Measurements from ENCODE around the gene PTPRG.
"Not testable (repeated sequence)": the region's sequence is repeated elsewhere in the genome, so short reads cannot be mapped to it uniquely, and the experiment has no call there.

The PTPRG gene

GRCh38 chr3:61687663-61688306, 126.4 kb downstream of the PTPRG start:
- TF ChIP-seq, protein P1, sequence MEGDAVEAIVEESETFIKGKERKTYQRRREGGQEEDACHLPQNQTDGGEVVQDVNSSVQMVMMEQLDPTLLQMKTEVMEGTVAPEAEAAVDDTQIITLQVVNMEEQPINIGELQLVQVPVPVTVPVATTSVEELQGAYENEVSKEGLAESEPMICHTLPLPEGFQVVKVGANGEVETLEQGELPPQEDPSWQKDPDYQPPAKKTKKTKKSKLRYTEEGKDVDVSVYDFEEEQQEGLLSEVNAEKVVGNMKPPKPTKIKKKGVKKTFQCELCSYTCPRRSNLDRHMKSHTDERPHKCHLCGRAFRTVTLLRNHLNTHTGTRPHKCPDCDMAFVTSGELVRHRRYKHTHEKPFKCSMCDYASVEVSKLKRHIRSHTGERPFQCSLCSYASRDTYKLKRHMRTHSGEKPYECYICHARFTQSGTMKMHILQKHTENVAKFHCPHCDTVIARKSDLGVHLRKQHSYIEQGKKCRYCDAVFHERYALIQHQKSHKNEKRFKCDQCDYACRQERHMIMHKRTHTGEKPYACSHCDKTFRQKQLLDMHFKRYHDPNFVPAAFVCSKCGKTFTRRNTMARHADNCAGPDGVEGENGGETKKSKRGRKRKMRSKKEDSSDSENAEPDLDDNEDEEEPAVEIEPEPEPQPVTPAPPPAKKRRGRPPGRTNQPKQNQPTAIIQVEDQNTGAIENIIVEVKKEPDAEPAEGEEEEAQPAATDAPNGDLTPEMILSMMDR (IDR thresholded peaks at IDR 0.05; ENCODE audit: insufficient read depth, low read depth, low read length, missing control alignments), result no peak
- no peak overlapping the region for H3K4me3 ChIP-seq (ENCODE audit: low read length)
- DNase-seq (ENCODE audit: low read depth), result no peak

GRCh38 chr3:61688307-61688984, 127.1 kb downstream of the PTPRG start:
- H3K4me3 ChIP-seq (ENCODE audit: low read length), result no peak overlapping the region
- TF ChIP-seq, protein P1 (IDR thresholded peaks at IDR 0.05; ENCODE audit: insufficient read depth, low read depth, low read length, missing control alignments), result no peak
- no peak for DNase-seq (ENCODE audit: low read depth)

- DNase-seq (ENCODE audit: low read depth), result no peak
- TF ChIP-seq, protein P1 (IDR thresholded peaks at IDR 0.05; ENCODE audit: insufficient read depth, low read depth, low read length, missing control alignments), result no peak
- no peak overlapping the region for H3K4me3 ChIP-seq (ENCODE audit: low read length)
These were observed 128.6 kb downstream of the PTPRG start for GRCh38 chr3:61690016-61690415.

DNA sequence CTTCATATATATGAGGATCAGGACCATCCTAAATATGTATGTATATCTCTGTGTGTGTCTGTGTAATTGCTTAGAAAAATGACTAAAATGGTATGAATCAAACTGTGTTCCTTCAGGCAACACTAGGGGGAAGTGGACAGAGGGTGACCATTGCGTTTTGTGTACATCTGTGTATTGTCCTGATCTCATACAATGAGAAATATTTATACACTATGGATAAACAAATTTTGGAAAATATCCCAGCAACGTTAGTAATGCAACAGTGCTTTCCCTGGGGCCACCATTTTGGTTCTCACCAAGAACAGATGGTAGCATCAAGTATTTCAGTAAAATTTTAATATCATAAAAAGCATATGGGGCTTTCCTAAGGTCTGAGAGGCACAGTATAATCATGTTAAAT, 130.1 kb downstream of the PTPRG start:
- DNase-seq (ENCODE audit: low read depth), result no peak
- H3K4me3 ChIP-seq (ENCODE audit: low read length), result no peak overlapping the region
- TF ChIP-seq, protein P1 (IDR thresholded peaks at IDR 0.05; ENCODE audit: insufficient read depth, low read depth, low read length, missing control alignments), result no peak

- H3K4me3 ChIP-seq (ENCODE audit: low read length), result no peak overlapping the region
- no peak for DNase-seq (ENCODE audit: low read depth)
- TF ChIP-seq, protein P1 (IDR thresholded peaks at IDR 0.05; ENCODE audit: insufficient read depth, low read depth, low read length, missing control alignments), result no peak
These were observed 135.9 kb downstream of the PTPRG start for GRCh38 chr3:61697301-61697700.

- DNase-seq (ENCODE audit: low read depth); H3K4me3 ChIP-seq (ENCODE audit: low read length): not testable (repeated sequence)
These were observed 137.1 kb downstream of the PTPRG start for GRCh38 chr3:61698278-61699072.

- TF ChIP-seq, protein P1 (IDR thresholded peaks at IDR 0.05; ENCODE audit: insufficient read depth, low read depth, low read length, missing control alignments), result no peak
- H3K4me3 ChIP-seq (ENCODE audit: low read length), result no peak overlapping the region
- DNase-seq (ENCODE audit: low read depth), result no peak
These were observed 138.3 kb downstream of the PTPRG start for GRCh38 chr3:61699622-61700021.
